ENCODE results near the gene KEL. TPM values are rescaled to one million over a fixed set of nuclear protein-coding genes. Genes with fewer than 3 reads are reported as not detected.

KEL gene
- total RNA-seq, 2 donors from 2014 or later: 0.09 to 61.5 TPM

GRCh38 chr7:142908921-142909890, 53.0 kb downstream of the KEL start:
- intact Hi-C loops (cut with DNase I): no loop called here
- TF ChIP-seq POLR2A (IDR thresholded peaks at IDR 0.05) (no peak), POLR2AphosphoS5 (IDR thresholded peaks at IDR 0.05) (no peak), CTCF (IDR thresholded peaks at IDR 0.05) (no peak)
- no peaks in the 10 kb centered on the region for H3K9me3 ChIP-seq
- no peaks in the 10 kb centered on the region for H3K27me3 ChIP-seq (replicated peaks; ENCODE audit: insufficient read depth)
- no peaks in the 10 kb centered on the region for H3K36me3 ChIP-seq
- no peaks in the 10 kb centered on the region for H3K4me1 ChIP-seq (replicated peaks)
- WGBS: 81% methylated on average over 21 of the region's 21 CpGs
- no peak for DNase-seq (ENCODE audit: low spot score)
- no peak overlapping the region for H3K27ac ChIP-seq
- H3K4me3 ChIP-seq: no peak overlapping the region

- Histone ChIP-seq H3K36me3 (no peaks in the 10 kb centered on the region), H3K9me3 (no peaks in the 10 kb centered on the region), H3K4me3 (no peak overlapping the region), H3K27me3 (replicated peaks; ENCODE audit: insufficient read depth) (no peaks in the 10 kb centered on the region), H3K27ac (no peak overlapping the region), H3K4me1 (replicated peaks) (no peaks in the 10 kb centered on the region)
- no peak for DNase-seq (ENCODE audit: low spot score)
- TF ChIP-seq CTCF (IDR thresholded peaks at IDR 0.05) (no peak), POLR2A (IDR thresholded peaks at IDR 0.05) (no peak), POLR2AphosphoS5 (IDR thresholded peaks at IDR 0.05) (no peak)
- intact Hi-C loops (cut with DNase I): no loop called here
- 85% methylated on average over 11 of the region's 11 CpGs for WGBS
These were observed 53.9 kb downstream of the KEL start for GRCh38 chr7:142908290-142908689.

- no peak overlapping the region for H3K4me3 ChIP-seq
- TF ChIP-seq POLR2A (IDR thresholded peaks at IDR 0.05) (no peak), CTCF (IDR thresholded peaks at IDR 0.05) (no peak), POLR2AphosphoS5 (IDR thresholded peaks at IDR 0.05) (no peak)
- intact Hi-C loops (cut with DNase I): no loop called here
- no peak for DNase-seq (ENCODE audit: low spot score)
- H3K9me3 ChIP-seq: no peaks in the 10 kb centered on the region
- WGBS: 92% methylated on average over 2 of the region's 2 CpGs
- H3K27me3 ChIP-seq (replicated peaks; ENCODE audit: insufficient read depth): no peaks in the 10 kb centered on the region
- no peaks in the 10 kb centered on the region for H3K4me1 ChIP-seq (replicated peaks)
- no peaks in the 10 kb centered on the region for H3K36me3 ChIP-seq
- no peak overlapping the region for H3K27ac ChIP-seq
These were observed 55.5 kb downstream of the KEL start for GRCh38 chr7:142906643-142907042.

- no peak overlapping the region for H3K4me3 ChIP-seq
- no peak for TF ChIP-seq CTCF (IDR thresholded peaks at IDR 0.05)
- no peak for TF ChIP-seq POLR2AphosphoS5 (IDR thresholded peaks at IDR 0.05)
- TF ChIP-seq POLR2A (IDR thresholded peaks at IDR 0.05): no peak
- no peak overlapping the region for H3K27ac ChIP-seq
- 73% methylated on average over 2 of the region's 2 CpGs for WGBS
- H3K36me3 ChIP-seq: no peaks in the 10 kb centered on the region
- intact Hi-C loops (cut with DNase I): no loop called here
- no peaks in the 10 kb centered on the region for H3K4me1 ChIP-seq (replicated peaks)
- no peaks in the 10 kb centered on the region for H3K27me3 ChIP-seq (replicated peaks; ENCODE audit: insufficient read depth)
- no peaks in the 10 kb centered on the region for H3K9me3 ChIP-seq
- DNase-seq (ENCODE audit: low spot score): no peak
These were observed 56.4 kb downstream of the KEL start for GRCh38 chr7:142905759-142906158.

GRCh38 chr7:142904128-142904527, 58.0 kb downstream of the KEL start:
- H3K27me3 ChIP-seq (replicated peaks; ENCODE audit: insufficient read depth): no peaks in the 10 kb centered on the region

More at GRCh38 chr7:142904128-142904527, 58.0 kb downstream of the KEL start:
- TF ChIP-seq POLR2A (IDR thresholded peaks at IDR 0.05): no peak
- no peak for TF ChIP-seq POLR2AphosphoS5 (IDR thresholded peaks at IDR 0.05)
- TF ChIP-seq CTCF (IDR thresholded peaks at IDR 0.05): no peak
- H3K4me3 ChIP-seq: no peak overlapping the region
- H3K27ac ChIP-seq: no peak overlapping the region
- no peaks in the 10 kb centered on the region for H3K9me3 ChIP-seq
- DNase-seq (ENCODE audit: low spot score): no peak
- H3K4me1 ChIP-seq (replicated peaks): no peaks in the 10 kb centered on the region
- intact Hi-C loops (cut with DNase I): no loop called here
- H3K36me3 ChIP-seq: no peaks in the 10 kb centered on the region
